Stomach (tissue), 4 donors: ENCODE measurements around the gene KIAA0513.

Source experiments
- EP300 ChIP-seq: sonication (generic); formaldehyde crosslinking; IDR thresholded peaks from one replicate; pipeline ENCODE4 v1.6.1; 2017; ENCODE audit warnings: antibody characterized with exemption
- POLR2A ChIP-seq, 4 donors: fragments of 450-650 bp; IDR thresholded peaks; one replicate each; pipeline ENCODE4 v1.6.1; 2016; ENCODE audit warnings: antibody characterized with exemption in 4 of 4, control low read depth in 2 of 4, mild to moderate bottlenecking in 1 of 4, moderate library complexity in 1 of 4
- TF ChIP-seq, protein P1 (sequence below), 7 experiments: fragments of 450-650 bp in 4 of 7; fragments of 200-600 bp in 3 of 7; sonication (generic) in 3 of 7; IDR thresholded peaks; one replicate each; pipeline ENCODE4 v1.5.1; 2016 to 2019; ENCODE audit warnings: antibody characterized with exemption in 7 of 7, control low read depth in 2 of 7, mild to moderate bottlenecking in 1 of 7

DNA sequence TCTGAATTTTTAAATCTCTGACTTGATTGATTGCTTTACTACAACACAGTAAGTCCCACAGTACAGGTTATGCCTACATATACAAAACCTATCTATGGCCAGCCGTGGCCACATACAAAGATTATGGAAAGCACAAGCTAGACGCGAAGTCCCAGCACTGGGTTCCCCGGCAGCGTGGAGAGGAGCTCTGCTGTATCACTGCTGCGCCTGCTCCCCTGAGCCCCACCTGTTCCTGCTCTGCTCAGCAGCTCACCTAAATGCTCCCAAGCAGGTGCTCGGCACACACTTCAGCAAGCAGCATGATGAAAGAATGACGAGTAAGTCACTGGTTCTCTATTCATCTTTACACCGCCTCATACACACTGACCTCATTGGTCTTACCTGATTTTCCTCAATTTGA lies 36.8 kb upstream of the KIAA0513 start:
- TF ChIP-seq, protein P1, sequence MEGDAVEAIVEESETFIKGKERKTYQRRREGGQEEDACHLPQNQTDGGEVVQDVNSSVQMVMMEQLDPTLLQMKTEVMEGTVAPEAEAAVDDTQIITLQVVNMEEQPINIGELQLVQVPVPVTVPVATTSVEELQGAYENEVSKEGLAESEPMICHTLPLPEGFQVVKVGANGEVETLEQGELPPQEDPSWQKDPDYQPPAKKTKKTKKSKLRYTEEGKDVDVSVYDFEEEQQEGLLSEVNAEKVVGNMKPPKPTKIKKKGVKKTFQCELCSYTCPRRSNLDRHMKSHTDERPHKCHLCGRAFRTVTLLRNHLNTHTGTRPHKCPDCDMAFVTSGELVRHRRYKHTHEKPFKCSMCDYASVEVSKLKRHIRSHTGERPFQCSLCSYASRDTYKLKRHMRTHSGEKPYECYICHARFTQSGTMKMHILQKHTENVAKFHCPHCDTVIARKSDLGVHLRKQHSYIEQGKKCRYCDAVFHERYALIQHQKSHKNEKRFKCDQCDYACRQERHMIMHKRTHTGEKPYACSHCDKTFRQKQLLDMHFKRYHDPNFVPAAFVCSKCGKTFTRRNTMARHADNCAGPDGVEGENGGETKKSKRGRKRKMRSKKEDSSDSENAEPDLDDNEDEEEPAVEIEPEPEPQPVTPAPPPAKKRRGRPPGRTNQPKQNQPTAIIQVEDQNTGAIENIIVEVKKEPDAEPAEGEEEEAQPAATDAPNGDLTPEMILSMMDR (IDR thresholded peaks at IDR 0.05) = no peak
- TF ChIP-seq POLR2A (IDR thresholded peaks at IDR 0.05) (no peak), EP300 (no peak)
